GM03348 (cell line): Measurements from ENCODE around the gene KRT7.
A peak's percentile ranks its signal among the peaks of the same experiment; 100 is the strongest.

ENCODE experiments used
- DNase-seq: peaks from one replicate; pipeline ENCODE4 v3.0.0; 2012; ENCODE audit warnings: low spot score

KRT7 gene

GRCh38 chr12:52232674-52233461, at the start of gene KRT7:
Gene KRT7 (plus strand): TSS chr12:52233243. CDS start chr12:52233297, 54 bp downstream.
- DNase-seq = peak; percentile 28

DNA sequence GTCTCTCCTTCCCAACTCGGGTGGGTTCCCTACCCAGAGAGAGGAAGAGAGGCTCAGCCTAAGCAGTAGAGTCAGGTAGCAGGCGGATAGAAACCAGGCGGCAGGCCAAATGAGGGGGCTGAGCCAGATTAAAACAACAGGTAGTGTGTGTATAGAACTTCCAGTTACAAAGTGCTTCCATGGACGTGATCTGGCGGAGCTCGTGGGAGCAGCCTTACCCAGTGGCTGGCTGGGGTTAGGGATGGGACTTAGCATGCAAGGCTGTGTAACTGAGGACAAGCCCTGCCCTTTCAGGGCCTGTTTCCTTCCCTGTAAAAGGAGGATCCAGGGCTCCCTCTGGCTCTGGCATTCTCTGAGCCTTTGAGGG, 49.5 kb upstream of the KRT7 start:
- DNase-seq = no peak

DNA sequence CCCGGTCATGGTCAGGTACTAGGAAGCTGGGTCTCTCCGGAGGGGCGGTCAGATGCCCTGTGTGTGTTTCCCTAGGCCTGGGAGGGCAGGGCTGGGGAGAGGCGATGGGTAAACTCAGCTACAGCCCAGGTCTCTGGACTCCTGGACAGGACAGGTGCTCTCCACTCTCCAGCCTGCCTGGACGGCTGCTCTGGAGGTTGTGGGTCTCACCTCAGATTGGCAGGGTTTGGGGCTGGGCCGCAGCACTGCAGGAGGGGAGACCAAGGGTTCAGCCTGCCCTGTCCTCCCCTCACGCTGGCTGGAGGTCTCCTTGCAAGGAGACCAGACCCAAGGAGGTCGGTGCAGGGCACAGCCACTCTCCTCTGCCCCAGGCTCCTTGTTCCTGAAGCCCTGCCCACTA, 49.1 kb upstream of the KRT7 start:
- DNase-seq = no peak

- DNase-seq = no peak
Measured at GRCh38 chr12:52184813-52185212, 48.2 kb upstream of the KRT7 start.

- no peak for DNase-seq
Measured at GRCh38 chr12:52185400-52185967, 47.6 kb upstream of the KRT7 start.

- peak; percentile 86 for DNase-seq
Measured at GRCh38 chr12:52186118-52186840, 46.8 kb upstream of the KRT7 start.

GRCh38 chr12:52187206-52187605, 45.8 kb upstream of the KRT7 start:
- DNase-seq = no peak

DNA sequence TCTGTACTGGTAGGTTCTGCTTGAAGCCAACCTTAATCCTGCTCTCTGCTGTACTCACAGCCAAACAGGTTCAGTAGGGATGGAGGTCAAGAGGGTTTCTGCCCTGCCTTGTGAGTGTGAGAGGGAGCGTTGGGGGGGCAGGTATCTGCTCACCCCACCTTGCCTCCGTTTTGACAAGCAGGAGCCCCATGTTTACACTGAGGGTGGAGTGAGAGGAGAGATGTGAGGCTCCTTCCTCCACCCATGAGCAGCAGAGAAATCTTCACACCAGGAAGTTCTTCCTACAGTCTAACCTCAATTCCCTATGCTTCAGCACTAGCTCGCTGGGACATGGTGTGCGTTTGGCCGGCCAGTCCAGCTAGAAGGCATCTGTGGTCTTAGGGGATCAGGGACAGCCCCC, 45.4 kb upstream of the KRT7 start:
- DNase-seq = no peak

GRCh38 chr12:52188658-52189057, 44.4 kb upstream of the KRT7 start:
- DNase-seq = no peak

DNA sequence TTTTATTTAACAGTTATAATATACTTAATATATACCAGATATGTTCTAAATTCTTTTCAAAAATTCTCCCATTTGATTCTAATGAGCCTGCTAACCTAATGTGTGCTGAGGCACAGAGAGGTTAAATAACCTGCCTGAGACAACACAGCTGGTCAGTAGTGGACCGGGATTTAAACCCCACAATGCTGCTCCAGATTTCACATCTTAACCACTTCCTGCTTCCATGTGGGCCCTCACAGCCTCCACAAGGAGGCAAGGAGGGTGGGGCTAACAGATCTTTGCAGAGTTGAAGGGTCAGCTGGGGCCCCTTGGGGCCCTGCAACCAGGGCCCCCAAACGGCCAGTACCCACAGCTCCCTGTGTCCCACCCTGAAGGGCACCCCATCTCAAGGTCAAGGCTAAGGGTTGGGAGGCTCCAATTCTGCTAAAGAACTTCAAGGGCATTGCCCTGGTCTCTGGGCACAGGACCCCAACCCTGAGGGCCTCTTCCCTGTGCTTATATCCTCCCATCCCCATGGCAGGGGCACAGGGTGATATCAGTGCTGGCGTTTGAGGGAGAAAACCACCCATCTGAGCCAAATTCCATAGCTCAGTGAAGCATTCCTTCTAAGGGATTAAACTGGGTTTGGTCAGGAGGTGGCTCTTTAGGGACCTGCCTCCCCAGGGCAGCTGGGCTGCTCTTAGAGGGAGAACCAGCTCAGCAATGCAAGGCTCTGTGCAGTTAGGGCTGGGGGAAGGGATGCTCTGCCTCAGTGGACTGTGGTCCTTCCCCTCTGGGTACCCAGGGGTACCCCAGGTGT, 43.5 kb upstream of the KRT7 start:
- DNase-seq = peak; percentile 88

DNA sequence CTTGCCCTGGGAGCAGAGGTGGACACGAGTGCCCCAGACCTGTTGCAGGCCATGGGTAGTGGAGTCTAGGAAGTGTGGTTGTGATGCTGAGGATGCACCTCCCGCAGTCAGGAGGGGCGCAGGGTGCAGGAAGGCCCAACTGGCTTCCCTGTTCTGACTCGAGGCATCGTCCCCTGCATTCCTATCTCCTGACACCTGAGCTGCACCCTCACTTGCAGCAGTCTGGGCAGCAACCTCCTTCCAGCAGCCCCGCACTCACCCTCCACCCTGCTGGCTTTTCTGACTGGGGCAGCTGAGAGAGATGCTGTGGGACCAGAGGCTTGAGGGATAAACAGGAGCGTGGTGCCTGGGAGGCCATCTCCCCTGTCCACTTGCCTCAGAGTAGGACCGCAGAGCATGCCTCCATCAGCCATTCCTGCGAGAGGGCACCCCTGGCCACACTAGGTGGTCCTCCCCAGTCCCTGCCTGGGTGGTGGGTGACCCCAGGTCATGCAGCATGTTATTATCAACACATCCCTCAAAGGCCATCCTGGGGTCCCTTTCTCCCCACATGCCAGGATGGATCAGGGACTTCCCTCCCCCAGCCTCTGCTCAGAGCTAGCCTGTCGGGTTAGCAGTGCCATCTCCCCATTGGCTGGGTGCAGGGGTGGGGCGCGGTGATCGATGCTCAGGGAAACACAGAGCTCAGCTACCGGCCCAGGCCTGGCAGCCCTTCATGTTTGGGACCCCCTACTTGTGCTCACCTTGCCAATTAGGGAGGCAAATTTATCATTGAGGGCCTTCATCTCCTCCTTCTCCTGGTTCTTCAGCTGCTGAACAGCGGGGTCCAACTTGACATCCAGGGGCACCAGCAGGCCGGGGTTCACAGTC, 41.9 kb upstream of the KRT7 start:
- no peak for DNase-seq

DNA sequence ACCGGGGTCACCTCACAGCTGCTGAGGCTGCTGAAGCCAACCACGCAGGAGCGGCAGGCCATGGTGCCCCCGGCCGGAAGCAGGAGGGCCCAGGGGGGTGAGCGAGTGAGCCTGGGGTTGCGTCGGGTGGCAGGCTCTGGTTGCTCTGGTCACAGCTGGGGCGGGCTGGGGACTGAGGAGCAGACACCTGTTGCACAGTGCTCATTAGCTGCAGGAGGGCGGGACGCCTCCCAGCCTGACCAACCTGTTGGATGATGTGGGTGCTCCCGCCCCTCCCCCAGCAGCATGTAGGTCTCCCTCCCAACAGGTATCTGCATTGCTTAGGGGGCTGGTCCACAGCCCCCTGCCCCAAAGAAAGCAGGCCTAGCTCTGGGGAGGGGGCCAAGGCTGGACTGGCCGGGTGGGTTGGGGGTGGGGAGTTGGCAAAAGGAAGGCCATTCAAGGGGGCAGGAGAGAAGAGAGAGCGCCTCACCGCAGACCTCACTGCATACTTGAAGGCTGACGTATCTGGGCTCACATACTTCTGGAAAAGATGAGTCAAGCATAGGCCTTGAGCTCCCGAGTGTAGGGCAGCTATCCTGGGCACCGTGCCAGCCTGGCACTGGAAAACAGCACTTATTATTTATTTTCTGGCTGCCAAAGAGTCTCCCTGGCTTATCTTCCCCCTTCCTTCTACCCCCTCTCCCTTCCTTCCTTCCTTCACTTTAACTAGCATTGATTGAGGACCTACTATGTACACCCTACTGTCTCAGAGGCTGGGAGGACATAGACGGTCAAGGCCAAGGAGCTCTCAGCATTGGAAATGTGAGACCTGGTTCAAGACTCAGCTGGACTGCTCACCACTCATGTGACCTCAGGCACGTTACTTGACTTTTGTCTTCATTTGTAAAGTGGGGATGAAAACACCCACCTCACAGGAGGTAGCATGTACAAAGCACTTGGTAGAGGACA, 40.9 kb upstream of the KRT7 start, which contains the start of gene KRT80:
KRT80 (minus strand) TSS at position 174 of the 951 bp plus-strand sequence; CDS start at position 62, 112 bp downstream.
- DNase-seq = peak; percentile 97

- no peak for DNase-seq
Measured at GRCh38 chr12:52193532-52193931, 39.5 kb upstream of the KRT7 start.

DNA sequence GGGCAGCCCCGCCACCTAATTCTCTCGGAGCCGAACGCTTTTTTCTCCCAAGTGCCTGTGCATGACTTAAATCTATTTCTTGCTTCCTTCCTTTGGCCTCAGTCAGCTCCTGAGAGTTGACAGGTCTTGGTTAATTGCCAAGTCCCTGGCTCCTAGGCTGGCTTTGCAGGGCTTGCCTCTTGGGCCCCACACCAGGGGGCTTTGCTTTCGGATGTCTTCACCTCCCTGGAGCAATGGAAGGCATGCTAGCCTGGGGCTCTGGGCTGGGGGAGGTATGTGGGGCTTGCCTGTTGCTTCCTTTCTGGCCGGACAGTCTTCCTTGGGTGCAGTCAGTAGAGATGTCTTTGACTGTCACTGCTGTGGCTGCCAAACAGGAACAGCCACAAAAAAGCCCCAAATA, 39.1 kb upstream of the KRT7 start:
- DNase-seq = no peak

DNA sequence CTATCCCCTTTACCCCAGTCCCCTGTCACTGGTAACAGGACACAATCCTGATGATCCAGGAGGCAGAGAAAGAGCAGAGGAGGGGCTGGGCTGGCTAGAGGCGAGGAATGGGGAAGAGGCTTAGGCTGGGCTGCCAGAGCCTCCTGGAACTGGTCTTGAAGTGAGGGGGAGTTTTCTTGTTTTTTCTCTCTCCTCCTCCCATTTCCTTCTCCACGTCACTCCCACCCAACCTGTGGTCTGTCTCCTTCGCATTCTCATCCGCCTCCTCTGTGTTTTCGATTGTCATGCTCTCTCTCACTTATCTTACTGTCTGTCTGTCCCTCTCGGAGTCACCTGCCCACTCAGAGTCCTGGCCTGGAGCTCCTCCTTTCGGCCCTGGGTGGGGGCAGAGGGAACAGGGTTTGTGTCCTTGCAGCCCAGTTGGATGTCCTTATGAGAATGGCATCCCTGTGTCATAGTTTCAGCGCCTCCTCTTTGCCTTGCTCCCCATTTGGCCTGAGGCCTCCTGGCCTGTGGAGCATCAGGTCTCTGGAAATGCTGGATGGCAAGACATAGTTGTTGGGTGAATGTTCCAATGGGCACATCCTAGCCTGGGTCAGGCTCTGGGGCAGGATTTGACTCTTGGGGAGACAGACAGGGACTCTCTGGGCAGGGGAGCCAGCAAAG, 37.8 kb upstream of the KRT7 start:
- no peak for DNase-seq

GRCh38 chr12:52197371-52198231, 35.4 kb upstream of the KRT7 start:
- no peak for DNase-seq

- no peak for DNase-seq
Measured at GRCh38 chr12:52198454-52199215, 34.4 kb upstream of the KRT7 start.
